OCI-M2 (cell line): ENCODE data around the gene ARHGAP12.

Experiments used
- DNase-seq: peaks from one replicate; lab custom pipeline; 2025; ENCODE audit not compliant: unreplicated experiment; lab: John Stamatoyannopoulos, UW

ARHGAP12 gene

DNA sequence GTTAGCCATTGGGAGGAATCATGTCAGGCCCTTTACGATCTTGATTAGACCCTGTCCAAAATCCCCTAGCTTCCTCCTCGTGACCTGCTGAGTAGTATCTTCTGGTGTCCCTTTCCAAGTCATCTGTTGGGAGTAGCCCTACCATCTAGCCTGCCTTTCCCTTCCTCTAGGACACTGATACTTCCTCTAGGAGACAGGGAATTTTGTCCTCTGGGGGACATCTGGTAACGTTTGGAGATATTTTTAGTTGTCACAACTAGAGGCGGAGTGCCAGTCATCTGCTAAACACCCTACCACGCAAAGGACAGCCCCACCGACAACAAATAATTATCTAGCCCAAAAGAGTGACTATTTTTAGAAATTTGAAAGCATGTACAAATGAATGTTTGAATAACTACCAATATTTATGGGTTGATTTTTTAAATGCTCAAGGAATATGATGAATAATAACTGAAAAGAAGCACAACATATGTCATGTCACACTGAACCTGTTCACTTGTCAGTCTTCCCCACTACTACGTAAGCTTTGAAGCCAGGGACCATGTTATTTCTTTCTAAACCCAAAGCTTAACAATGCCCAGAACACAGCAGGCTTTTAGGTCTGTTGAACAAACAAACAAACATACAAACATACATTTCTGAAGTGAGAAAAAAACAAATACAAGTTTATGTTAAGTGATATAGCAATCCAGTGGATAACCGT, 105.9 kb downstream of the ARHGAP12 start:
- DNase-seq: no peak

GRCh38 chr10:31822150-31822549, 106.5 kb downstream of the ARHGAP12 start:
- no peak for DNase-seq

GRCh38 chr10:31820778-31821369, 107.8 kb downstream of the ARHGAP12 start:
- DNase-seq: no peak

DNA sequence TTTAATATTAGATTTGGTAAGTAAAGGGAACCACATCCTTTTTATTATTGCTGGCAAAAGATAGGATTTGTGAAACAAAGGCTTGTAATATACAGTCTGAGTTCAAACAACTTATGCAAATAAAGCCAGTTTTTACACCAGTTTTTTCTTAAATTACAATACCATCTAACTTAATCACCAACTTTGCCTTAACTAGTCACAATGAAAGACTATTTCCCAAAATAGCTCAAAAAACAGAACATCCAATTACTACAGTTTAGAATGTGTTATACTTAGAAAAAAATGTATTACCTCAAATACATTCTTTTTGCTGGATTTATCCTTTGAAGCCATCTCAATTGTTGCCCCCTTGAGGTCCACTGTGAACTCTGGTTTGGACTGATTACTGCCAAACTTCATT, 108.5 kb downstream of the ARHGAP12 start:
- no peak for DNase-seq

GRCh38 chr10:31819391-31819820, 109.2 kb downstream of the ARHGAP12 start:
- DNase-seq: no peak

DNA sequence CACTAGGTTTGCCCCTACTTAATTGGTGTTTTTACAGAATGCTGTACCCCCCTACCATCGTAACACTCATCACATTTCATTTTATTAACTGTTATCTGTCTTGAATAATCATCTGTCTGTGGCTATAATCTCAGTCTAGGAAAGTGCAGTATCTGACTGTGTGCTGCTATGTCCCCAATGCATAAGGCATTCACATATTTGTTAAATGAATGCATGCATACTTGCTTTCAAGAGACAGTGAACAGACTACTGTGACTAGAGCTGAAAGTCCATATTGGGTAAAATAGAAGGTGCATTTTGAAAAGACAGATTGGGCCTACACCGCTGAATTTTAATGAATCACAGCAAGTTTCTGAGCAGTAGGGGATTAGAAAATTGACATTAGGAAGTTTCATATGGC, 112.3 kb downstream of the ARHGAP12 start:
- DNase-seq: no peak

GRCh38 chr10:31808258-31809218, 120.1 kb downstream of the ARHGAP12 start:
- no peak for DNase-seq

DNA sequence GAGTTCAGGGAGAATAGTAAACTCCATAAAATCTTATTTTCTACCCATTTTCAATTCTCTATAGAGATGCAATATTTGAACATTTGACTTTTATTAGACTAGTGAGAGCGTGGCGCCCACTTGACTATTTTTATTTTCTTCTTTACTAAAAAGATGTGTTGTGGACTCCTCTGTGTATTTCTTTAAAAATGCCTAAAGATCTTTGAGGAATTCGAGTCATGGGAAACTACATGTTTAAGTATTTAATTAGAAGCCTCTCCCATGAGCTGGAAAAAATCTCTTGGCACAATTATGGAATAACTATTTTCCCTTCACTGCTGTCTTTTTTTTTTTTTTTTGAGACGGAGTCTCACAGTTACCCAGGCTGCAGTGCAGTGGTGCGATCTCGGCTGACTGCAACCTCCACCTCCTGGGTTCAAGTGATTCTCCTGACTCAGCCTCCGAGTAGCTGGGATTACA, 124.2 kb downstream of the ARHGAP12 start:
- DNase-seq: no peak

DNA sequence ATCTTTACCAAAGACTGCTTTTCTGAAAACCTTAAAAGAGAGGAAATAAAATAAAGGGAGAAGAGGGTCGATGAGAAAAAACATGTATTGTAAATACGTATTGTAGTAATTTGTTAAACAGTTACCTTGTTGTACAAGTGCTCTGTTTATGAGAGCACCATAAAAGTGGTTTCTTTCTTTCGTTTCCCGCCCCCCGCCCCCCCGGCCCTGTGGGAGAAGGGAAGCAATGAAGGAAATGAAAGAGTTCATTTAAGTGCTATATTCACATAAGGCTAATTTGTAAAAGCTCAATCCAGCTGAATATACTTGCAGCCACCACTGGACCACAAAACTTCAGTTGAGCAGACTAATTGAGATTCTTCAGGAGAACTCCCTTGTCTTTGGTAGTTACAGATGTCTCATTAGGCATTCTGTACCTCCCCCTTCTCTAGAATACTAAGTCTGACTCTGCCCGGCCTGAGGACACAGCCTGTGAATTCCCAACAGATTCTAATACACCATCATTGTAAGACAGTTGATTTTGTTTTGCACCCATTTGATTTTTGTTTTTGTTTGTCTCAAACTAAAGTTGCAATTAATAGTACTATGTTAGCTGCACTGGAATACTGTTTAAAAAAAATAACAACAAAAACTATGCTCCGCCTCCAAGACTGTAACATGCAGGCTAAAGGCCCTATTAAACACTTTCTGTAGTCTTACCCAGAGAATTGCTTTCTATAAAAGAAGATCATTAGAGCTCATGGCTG, 124.9 kb downstream of the ARHGAP12 start:
- DNase-seq: no peak

GRCh38 chr10:31799181-31799580, 129.4 kb downstream of the ARHGAP12 start:
- no peak for DNase-seq

GRCh38 chr10:31792745-31793144, 135.9 kb downstream of the ARHGAP12 start:
- DNase-seq: no peak

DNA sequence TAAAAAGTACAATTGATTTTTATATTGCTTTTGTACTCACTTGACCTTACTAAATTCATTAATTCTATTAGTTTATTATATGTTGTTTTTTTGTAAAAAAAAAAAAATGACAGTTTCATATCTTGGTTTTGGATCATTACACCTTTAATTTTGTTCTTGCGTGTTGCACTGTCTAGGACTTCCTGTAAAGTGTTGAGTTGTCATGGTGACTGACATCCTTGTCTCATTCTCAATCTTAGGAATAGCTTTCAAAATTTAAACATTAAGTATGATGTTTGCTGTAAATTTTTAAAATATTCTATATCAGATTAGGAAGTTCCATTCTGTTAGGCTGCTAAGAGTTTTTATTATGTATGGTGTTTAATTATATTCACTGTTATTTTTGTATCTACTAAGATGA, 139.1 kb downstream of the ARHGAP12 start:
- DNase-seq: no peak

DNA sequence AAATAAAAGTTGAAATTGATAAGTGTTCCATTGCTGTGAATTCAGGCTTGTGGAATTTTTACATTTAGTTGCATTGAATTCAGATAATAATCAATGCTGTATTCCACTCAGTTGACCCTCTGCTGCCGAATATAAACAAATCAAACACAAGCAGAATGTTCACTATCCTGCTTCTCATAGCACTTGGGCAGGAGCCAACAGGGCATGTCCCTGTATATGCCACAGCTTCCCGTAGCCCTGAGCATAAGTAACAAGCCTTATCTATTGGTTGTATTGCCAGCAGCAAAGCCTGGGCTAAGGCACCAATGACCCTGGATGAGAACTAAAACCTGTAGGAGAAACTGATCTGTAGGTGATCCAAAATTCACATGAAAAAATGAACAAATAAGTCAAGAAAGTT, 145.9 kb downstream of the ARHGAP12 start:
- no peak for DNase-seq

DNA sequence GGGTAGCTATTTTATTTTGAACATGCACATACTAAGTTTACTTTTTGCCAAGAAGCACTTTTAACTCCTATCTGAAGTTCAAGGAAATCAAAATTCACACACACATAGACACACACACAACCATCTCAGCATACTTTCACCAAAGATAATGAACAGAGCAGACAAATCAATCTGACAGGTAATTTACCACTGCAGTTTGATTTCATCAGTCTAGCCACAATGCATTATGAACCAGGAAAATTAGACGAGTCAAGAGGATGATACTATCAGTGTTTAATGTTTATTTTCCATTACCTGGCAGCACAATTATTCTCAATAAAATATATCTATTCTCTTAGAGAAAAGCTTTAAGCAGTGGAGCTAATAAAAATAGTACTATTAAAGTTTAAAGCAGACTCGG, 147.9 kb downstream of the ARHGAP12 start:
- no peak for DNase-seq

- DNase-seq: no peak
Observed at GRCh38 chr10:31778627-31779026, 150.0 kb downstream of the ARHGAP12 start.

GRCh38 chr10:31776159-31776558, 152.5 kb downstream of the ARHGAP12 start:
- DNase-seq: no peak

- DNase-seq: no peak
Observed at GRCh38 chr10:31774928-31775650, 153.5 kb downstream of the ARHGAP12 start.

- DNase-seq: no peak
Observed at GRCh38 chr10:31774299-31774900, 154.2 kb downstream of the ARHGAP12 start.

GRCh38 chr10:31773749-31774298, 154.8 kb downstream of the ARHGAP12 start:
- no peak for DNase-seq
